Subcutaneous abdominal adipose tissue (tissue), 5 donors: ENCODE measurements around the gene TMEM51.

Source experiments
- H3K27ac ChIP-seq: one replicate; pipeline ENCODE4 v1.7.0; 2013; ENCODE audit warnings: low read depth, mild to moderate bottlenecking, inconsistent platforms, low read length, moderate library complexity
- H3K27me3 ChIP-seq, 5 donors: one replicate each; pipeline ENCODE4 v1.7.0; 2013; ENCODE audit warnings: low read length in 5 of 5, inconsistent platforms in 1 of 5; ENCODE audit not compliant: control insufficient read depth in 5 of 5, insufficient read depth in 4 of 5
- H3K36me3 ChIP-seq, 5 donors: one replicate each; pipeline ENCODE4 v1.7.0; 2013; ENCODE audit warnings: low read length in 5 of 5; ENCODE audit not compliant: control insufficient read depth in 5 of 5, insufficient read depth in 5 of 5
- H3K4me1 ChIP-seq, 5 donors: one replicate each; pipeline ENCODE4 v1.7.0; 2013; ENCODE audit warnings: low read length in 5 of 5, mild to moderate bottlenecking in 3 of 5, moderate library complexity in 1 of 5; ENCODE audit not compliant: control insufficient read depth in 5 of 5, insufficient read depth in 5 of 5
- H3K4me3 ChIP-seq, 5 donors: one replicate each; pipeline ENCODE4 v1.7.0; 2013; ENCODE audit warnings: low read length in 5 of 5, low read depth in 1 of 5
- H3K9ac ChIP-seq, 5 donors: one replicate each; pipeline ENCODE4 v1.7.0; 2013; ENCODE audit warnings: low read length in 5 of 5, mild to moderate bottlenecking in 4 of 5, moderate library complexity in 3 of 5
- H3K9me3 ChIP-seq, 5 donors: one replicate each; pipeline ENCODE4 v1.7.0; 2013; ENCODE audit warnings: low read length in 5 of 5; ENCODE audit not compliant: control insufficient read depth in 5 of 5
- donor health status: healthy.
- donor health status: healthy.
- donor health status: healthy.
- donor health status: healthy.
- donor health status: healthy.

The TMEM51 gene

DNA sequence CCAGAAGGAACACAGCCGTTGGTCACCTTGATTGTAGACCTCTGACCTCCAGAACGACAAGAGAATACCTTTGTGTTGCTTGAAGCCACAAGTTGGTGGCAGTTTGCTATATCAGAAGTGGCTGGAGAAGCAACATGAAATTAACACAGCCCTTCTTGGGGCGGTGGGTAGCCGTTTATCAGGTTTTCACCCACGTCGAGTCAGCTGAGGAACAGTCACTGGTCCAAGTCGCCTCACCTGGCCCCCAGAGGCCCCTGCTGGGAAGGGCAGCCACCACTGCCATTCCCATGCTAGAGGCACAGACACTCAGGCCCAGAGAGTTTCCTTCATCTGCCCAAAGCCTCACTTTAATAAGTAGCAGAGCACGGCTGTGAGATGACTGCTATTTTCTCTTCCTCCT, 37.7 kb downstream of the TMEM51 start:
- no peak overlapping the region for H3K9ac ChIP-seq
- no peak overlapping the region for H3K27ac ChIP-seq
- H3K4me1 ChIP-seq, result peaks cover 0 to 10% (median 6%) of the 10 kb centered on the region in 5 donors
- peaks cover 0 to 2% (median 0%) of the 10 kb centered on the region in 5 donors for H3K27me3 ChIP-seq
- peaks cover 0 to 3% (median 0%) of the 10 kb centered on the region in 5 donors for H3K36me3 ChIP-seq
- no peak overlapping the region for H3K4me3 ChIP-seq
- H3K9me3 ChIP-seq, result no peaks in the 10 kb centered on the region

DNA sequence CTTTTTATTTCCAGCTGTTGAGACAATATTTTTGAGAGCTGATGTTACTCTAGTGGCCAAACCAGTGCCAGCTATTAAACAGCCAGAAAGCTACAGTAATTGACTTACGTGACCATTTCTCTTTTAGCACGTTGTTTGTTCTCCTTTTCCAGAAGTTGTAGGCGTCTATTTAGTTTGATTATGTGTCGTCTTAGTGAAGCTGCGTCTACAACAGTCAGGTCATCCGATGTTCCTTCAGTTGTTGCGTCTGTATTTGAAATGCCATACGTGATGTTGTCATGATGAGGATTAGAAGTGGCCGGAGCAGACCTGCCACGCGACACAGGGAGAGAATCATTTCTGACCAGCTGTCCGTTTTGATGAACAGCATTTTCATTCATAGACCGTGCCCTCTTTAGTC, 38.2 kb downstream of the TMEM51 start:
- peaks cover 0 to 2% (median 0%) of the 10 kb centered on the region in 5 donors for H3K27me3 ChIP-seq
- H3K27ac ChIP-seq, result no peak overlapping the region
- H3K4me3 ChIP-seq, result no peak overlapping the region
- peaks cover 0 to 3% (median 0%) of the 10 kb centered on the region in 5 donors for H3K36me3 ChIP-seq
- no peaks in the 10 kb centered on the region for H3K9me3 ChIP-seq
- peaks cover 0 to 10% (median 6%) of the 10 kb centered on the region in 5 donors for H3K4me1 ChIP-seq
- no peak overlapping the region for H3K9ac ChIP-seq

DNA sequence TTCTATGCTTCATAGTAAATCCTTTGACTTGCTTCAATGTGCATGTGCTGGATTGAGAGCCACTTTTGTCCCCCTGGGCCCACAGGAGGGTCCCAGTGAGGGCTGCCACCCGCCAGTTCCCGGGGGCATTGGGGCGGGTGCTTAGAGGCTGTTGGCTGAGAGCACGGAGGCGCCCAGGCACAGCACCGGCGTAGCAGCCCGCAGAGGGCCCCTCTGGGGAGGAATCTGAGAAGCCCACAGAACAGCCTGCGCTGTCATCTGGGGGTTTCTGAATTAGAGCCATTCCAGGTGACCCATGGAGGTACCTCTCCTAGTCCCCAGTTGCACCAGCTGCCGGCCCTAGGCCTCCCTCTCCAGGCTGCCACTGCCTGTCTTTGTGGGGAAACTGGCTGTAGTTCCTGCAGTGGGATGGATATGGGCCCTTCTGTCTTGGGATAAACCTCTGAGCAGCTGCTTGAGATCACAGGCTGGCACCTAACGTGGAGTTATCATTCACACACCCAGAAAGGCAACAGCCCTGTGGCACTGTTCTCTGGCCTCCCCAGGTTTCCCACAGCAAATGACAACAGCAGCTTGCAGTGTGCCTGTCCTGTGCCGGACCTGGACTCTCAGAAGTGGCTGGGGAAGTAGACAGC, 39.5 kb downstream of the TMEM51 start:
- no peak overlapping the region for H3K9ac ChIP-seq
- peaks cover 0 to 10% (median 6%) of the 10 kb centered on the region in 5 donors for H3K4me1 ChIP-seq
- H3K27me3 ChIP-seq, result peaks cover 0 to 2% (median 0%) of the 10 kb centered on the region in 5 donors
- H3K27ac ChIP-seq, result no peak overlapping the region
- no peak overlapping the region for H3K4me3 ChIP-seq
- peaks cover 0 to 3% (median 0%) of the 10 kb centered on the region in 5 donors for H3K36me3 ChIP-seq
- peaks cover 0 to 2% (median 0%) of the 10 kb centered on the region in 5 donors for H3K9me3 ChIP-seq

DNA sequence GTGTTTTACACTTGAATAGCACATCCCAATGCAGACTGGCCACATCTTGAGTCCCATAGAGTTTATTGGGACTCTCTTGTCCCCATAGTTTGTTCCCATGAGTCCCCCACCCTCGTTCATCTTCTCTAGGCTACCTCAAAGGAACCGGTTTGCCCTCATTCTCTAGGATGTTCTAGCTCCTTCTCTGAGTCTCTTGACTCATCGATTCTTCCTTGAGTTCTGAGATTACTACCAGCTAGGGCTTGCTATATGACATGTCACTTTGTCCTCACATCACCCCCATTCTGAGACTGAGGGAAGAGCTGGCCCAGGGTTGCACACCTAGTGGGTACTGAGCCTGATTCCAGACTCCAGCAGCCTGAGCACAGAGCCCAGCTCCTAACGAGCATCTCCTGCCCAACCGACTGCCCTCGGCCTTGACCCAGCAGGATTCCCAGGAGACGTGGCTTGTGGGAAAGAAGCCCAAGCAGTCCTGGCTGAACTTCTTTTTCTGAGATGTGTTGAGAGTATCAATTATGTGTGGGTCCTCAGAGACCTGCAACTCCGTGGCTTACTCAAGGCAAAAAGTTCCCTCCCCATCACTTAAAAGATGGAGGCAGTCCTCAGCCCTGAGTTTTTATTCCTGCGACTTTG, 42.0 kb downstream of the TMEM51 start:
- H3K9me3 ChIP-seq, result peaks cover 0 to 3% (median 0%) of the 10 kb centered on the region in 5 donors
- peaks cover 0 to 11% (median 0%) of the 10 kb centered on the region in 5 donors for H3K27me3 ChIP-seq
- no peak overlapping the region for H3K27ac ChIP-seq
- peaks cover 0 to 3% (median 0%) of the 10 kb centered on the region in 5 donors for H3K36me3 ChIP-seq
- no peak overlapping the region for H3K9ac ChIP-seq
- H3K4me1 ChIP-seq, result no peaks in the 10 kb centered on the region
- H3K4me3 ChIP-seq, result no peak overlapping the region

DNA sequence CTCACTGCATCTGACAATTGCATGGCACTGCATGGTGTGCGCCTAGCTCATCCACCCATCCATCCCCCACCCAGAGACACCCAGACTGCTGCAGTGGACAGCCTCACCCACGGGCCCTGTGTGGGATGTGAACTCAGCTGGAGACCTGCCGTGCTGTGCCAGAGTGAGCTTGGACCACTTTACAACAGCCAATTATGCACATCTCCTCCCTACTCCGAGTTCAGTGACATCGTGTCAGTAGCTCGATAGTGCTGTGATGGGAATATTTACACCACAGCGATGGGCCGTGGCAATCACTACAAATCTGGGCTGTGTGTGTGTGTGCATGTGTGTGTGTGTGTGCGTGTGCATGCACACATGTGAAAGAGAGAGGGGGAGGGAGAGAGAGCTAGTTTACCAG, 42.5 kb downstream of the TMEM51 start:
- peaks cover 0 to 3% (median 0%) of the 10 kb centered on the region in 5 donors for H3K36me3 ChIP-seq
- no peak overlapping the region for H3K9ac ChIP-seq
- peaks cover 0 to 3% (median 0%) of the 10 kb centered on the region in 5 donors for H3K9me3 ChIP-seq
- no peak overlapping the region for H3K27ac ChIP-seq
- H3K4me3 ChIP-seq, result no peak overlapping the region
- H3K27me3 ChIP-seq, result peaks cover 0 to 11% (median 4%) of the 10 kb centered on the region in 5 donors
- H3K4me1 ChIP-seq, result peaks cover 0 to 3% (median 0%) of the 10 kb centered on the region in 5 donors

DNA sequence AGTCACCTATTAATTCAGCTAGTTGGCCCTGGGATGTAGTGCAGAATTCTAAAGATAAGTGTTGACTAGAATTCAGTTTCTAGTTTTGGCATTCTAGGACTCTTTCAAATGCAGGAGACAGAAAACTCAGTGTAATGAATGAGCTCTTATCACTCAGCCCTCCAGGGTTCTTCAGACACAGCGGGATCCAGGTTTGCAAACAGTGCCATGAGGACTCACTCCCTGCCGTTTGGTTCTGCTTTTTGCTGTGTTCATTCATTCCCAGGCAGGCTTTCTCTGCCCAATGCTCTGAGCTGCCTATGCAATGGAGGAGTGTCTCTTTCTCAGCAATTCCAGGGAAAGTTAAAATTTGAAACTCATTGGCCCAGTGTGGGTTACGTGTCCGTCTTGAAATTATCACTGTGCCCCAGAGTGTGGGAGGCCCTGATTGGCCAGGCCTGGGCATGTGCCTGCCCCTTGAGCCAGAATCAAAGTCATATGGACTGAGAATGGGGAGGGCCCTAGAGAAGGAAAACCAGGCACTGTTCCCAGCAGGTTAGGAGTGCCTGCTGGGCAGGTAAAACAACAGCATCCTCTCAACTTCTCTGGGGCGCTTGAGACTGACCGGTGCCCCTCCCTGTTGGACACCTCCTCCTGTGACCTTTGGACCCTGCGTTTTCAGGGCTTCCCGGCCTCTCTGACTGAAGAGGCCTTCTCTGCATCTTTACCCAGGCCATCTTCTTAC, 43.4 kb downstream of the TMEM51 start:
- H3K36me3 ChIP-seq, result peaks cover 0 to 3% (median 0%) of the 10 kb centered on the region in 5 donors
- peaks cover 0 to 3% (median 0%) of the 10 kb centered on the region in 5 donors for H3K4me1 ChIP-seq
- no peak overlapping the region for H3K27ac ChIP-seq
- H3K4me3 ChIP-seq, result no peak overlapping the region
- peaks cover 0 to 11% (median 4%) of the 10 kb centered on the region in 5 donors for H3K27me3 ChIP-seq
- H3K9ac ChIP-seq, result no peak overlapping the region
- H3K9me3 ChIP-seq, result peaks cover 0 to 3% (median 0%) of the 10 kb centered on the region in 5 donors

DNA sequence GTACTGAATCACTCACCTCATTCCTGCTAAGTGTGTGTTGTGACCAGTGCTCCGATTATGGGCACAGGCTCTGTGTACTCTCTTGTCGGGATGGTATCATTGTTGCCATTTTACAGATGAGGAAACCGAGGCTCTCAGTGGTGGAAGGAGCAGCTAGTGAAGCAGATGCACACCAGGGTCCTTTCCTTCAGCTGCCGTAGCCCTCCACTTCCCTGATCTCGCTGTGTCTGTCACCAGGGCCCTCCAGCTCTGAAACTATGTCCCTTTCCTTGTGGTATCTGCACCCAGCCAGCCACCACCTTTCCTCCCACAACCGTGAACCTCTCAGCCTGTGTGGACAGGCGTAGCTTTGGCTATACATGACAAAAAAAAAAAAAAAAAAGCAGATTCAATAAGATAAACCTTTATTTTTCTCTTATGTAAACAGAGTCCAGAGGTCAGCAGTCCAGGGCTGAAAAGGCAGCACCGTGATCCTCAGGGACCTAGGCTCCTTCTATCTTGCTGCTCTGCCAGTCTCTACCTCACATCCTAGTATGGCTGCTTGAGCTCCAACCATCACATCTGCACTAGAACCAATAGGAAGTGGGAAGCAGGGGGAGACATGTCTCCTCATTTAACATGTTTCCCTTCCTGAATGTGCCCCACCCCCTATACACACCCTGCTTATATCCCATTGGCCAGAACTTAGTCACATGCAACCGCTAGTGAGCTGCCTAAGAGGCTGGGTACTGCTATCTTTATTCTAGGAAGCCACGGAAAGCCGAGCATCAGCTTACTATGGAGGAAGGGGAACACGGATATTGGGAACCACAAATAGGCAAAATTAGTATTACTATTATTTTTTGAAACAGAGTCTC, 44.3 kb downstream of the TMEM51 start:
- Histone ChIP-seq H3K36me3 (peaks cover 0 to 3% (median 0%) of the 10 kb centered on the region in 5 donors), H3K4me1 (peaks cover 0 to 3% (median 0%) of the 10 kb centered on the region in 5 donors), H3K4me3 (no peak overlapping the region), H3K9me3 (peaks cover 0 to 3% (median 0%) of the 10 kb centered on the region in 5 donors), H3K27ac (no peak overlapping the region), H3K9ac (no peak overlapping the region), H3K27me3 (peaks cover 0 to 11% (median 4%) of the 10 kb centered on the region in 5 donors)

DNA sequence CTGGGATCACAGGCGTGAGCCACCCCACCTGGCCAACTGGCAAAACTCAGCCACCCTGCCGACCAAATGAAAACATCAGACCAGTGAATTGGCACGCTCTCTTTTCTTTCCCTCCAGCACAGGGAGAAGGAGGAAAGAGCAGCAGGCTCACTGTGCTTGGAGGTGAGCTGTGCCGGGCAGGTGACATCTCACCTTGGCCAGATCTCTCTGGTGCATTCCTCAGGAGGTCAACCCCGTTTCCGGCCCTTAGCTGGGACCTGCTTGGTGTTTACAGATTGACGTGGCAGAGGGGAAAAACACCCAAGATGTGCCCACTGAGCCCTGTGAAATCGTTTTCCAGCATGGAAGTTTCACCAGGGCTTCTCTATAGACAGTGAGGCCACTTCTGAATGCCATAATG, 45.1 kb downstream of the TMEM51 start:
- peaks cover 0 to 11% (median 4%) of the 10 kb centered on the region in 5 donors for H3K27me3 ChIP-seq
- H3K9ac ChIP-seq, result no peak overlapping the region
- H3K27ac ChIP-seq, result no peak overlapping the region
- H3K9me3 ChIP-seq, result peaks cover 0 to 3% (median 0%) of the 10 kb centered on the region in 5 donors
- no peak overlapping the region for H3K4me3 ChIP-seq
- peaks cover 0 to 3% (median 0%) of the 10 kb centered on the region in 5 donors for H3K36me3 ChIP-seq
- H3K4me1 ChIP-seq, result peaks cover 0 to 3% (median 0%) of the 10 kb centered on the region in 5 donors

DNA sequence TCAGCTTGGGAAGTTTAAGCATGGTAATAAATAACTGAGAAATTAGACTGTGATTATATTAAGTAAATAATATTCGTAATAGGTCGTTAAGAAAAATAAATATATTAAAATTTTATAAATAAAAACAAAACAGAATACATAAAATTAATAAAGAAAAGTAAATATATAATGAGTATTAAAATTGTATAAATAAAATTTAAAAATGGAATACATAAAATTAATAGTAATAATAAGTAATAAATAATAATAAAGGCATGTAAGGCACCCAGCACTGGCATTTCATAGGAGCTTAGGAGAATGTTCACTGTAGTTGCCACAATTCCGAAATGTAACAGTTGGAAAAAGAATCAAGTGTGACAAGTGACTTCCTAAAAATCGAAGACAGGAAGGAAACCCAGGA, 47.7 kb downstream of the TMEM51 start:
- Histone ChIP-seq H3K4me1 (peaks cover 0 to 3% (median 0%) of the 10 kb centered on the region in 5 donors), H3K36me3 (no peaks in the 10 kb centered on the region), H3K27ac (no peak overlapping the region), H3K4me3 (no peak overlapping the region), H3K27me3 (peaks cover 0 to 9% (median 4%) of the 10 kb centered on the region in 5 donors), H3K9me3 (peaks cover 0 to 3% (median 0%) of the 10 kb centered on the region in 5 donors), H3K9ac (no peak overlapping the region)
